HepG2 (cell line): ENCODE measurements around the gene GMCL2. TPM values are rescaled to one million over a fixed set of nuclear protein-coding genes. Genes with fewer than 3 reads are reported as not detected.

ENCODE experiments used
- ATAC-seq: fragments of 200-7000 bp; cut with Tn5 transposase; 3 replicates; pipeline ENCODE4 v1.9.1; 2020; ENCODE audit warnings: mild to moderate bottlenecking, moderate library complexity
- BruUV-seq: library from RNA; stranded (reverse); fragments of 400-500 nt; replicated peaks from 2 replicates; lab custom pipeline; 2021; lab: Mats Ljungman, UMichigan
- CTCF ChIA-PET: fragments of 300-600 bp; formaldehyde crosslinking; extraction: SDS; loops from one replicate; lab custom pipeline; 2021; ENCODE audit warnings: low total read pairs, inconsistent platforms, low intra/inter-chr PET ratio; lab: Yijun Ruan, JAX
- POLR2A ChIA-PET: fragments of 350-600 bp; sonication (Branson Sonifier 250); formaldehyde crosslinking; loops from one replicate; lab custom pipeline; 2020; ENCODE audit warnings: antibody characterized with exemption, inconsistent platforms; lab: Yijun Ruan, JAX
- DNase-seq: peaks from one replicate; pipeline ENCODE4 v3.0.0-alpha.2; 2015; ENCODE audit warnings: low spot score
- FAIRE-seq: peaks from 3 replicates; lab custom pipeline; 2011; peaks lifted over from hg19 to GRCh38; lab: Jason Lieb, UNC
- H2AFZ ChIP-seq: one replicate; pipeline ENCODE4 v1.6.1; 2011; ENCODE audit warnings: low read length, inconsistent platforms
- H3K27ac ChIP-seq: fragments of 300-600 bp; 3 replicates; pipeline ENCODE4 v1.8.0; 2011; ENCODE audit warnings: mixed run types, mild to moderate bottlenecking, mixed read lengths, low read length, inconsistent platforms; ENCODE audit not compliant: insufficient read depth; ENCODE audit errors: extremely low read length
- H3K27me3 ChIP-seq, 2 experiments: fragments of 200-600 bp in 1 of 2; 2 replicates in 1 of 2; 3 replicates in 1 of 2; pipeline versions ENCODE4 v1.6.0 to v1.8.0; 2011; ENCODE audit warnings: low read length in 2 of 2, mild to moderate bottlenecking in 2 of 2, moderate library complexity in 2 of 2, inconsistent platforms in 1 of 2; ENCODE audit not compliant: insufficient read depth in 2 of 2, control insufficient read depth in 1 of 2
- H3K36me3 ChIP-seq, 2 experiments: fragments of 200-600 bp in 1 of 2; replicated peaks in 1 of 2; 2 replicates in 1 of 2; 3 replicates in 1 of 2; pipeline versions ENCODE4 v1.5.1 to v1.8.0; 2011; ENCODE audit warnings: low read length in 2 of 2, inconsistent platforms in 1 of 2; ENCODE audit not compliant: insufficient read depth in 2 of 2, control insufficient read depth in 1 of 2
- H3K4me1 ChIP-seq: 2 replicates; pipeline ENCODE4 v1.5.1; 2012; ENCODE audit warnings: low read length, inconsistent platforms; ENCODE audit not compliant: insufficient read depth
- H3K4me2 ChIP-seq: 2 replicates; pipeline ENCODE4 v1.6.0; 2011; ENCODE audit warnings: low read depth, low read length, inconsistent platforms
- H3K4me3 ChIP-seq, 3 experiments: fragments of 200-600 bp in 1 of 3; sonication (generic), shearing (Covaris generic) in 1 of 3; replicated peaks in 1 of 3; 2 replicates each; pipeline ENCODE4 v1.5.1; 2011 to 2016; ENCODE audit warnings: low read length in 3 of 3, inconsistent platforms in 2 of 3, low read depth in 2 of 3, mild to moderate bottlenecking in 2 of 3, control low read depth in 1 of 3, mixed read lengths in 1 of 3; ENCODE audit not compliant: insufficient read depth in 1 of 3
- H3K79me2 ChIP-seq: one replicate; pipeline ENCODE4 v1.6.1; 2011; ENCODE audit warnings: low read length, inconsistent platforms; ENCODE audit not compliant: insufficient read depth
- H3K9ac ChIP-seq: 2 replicates; pipeline ENCODE4 v1.6.0; 2011; ENCODE audit warnings: mild to moderate bottlenecking, low read depth, low read length, inconsistent platforms; ENCODE audit not compliant: insufficient read depth
- H3K9me3 ChIP-seq: 2 replicates; pipeline ENCODE4 v1.5.1; 2012; ENCODE audit warnings: mild to moderate bottlenecking, low read length
- H4K20me1 ChIP-seq: 2 replicates; pipeline ENCODE4 v1.6.0; 2011; ENCODE audit warnings: inconsistent platforms, mild to moderate bottlenecking, low read length, moderate library complexity; ENCODE audit not compliant: insufficient read depth
- ZNF407 ChIP-seq: sonication (generic); formaldehyde crosslinking; IDR thresholded peaks from one replicate; pipeline ENCODE4 v1.5.1; 2020; ENCODE audit warnings: mild to moderate bottlenecking, missing genetic modification reagents; ENCODE audit errors: not compliant biosample characterization
- WGBS: methylation state at CpG from one replicate; pipeline ENCODE4 v1.1.6; 2017; ENCODE audit warnings: low lambda C conversion rate; 5-methylcytosine and 5-hydroxymethylcytosine counted together
- in situ Hi-C: cut with HindIII; loops from 2 replicates; pipeline ENCODE4 v1.10.0; 2017; ENCODE audit warnings: low pct_unique_long_range_greater_than_20kb; ENCODE audit not compliant: extremely low pct_ligation_motif_present
- intact Hi-C: fragments of 100-400 bp; cut with micrococcal nuclease; formaldehyde crosslinking; loops from one replicate; pipeline ENCODE4 v1.10.0; 2022; ENCODE audit not compliant: unreplicated experiment
- polyA plus RNA-seq, 8 experiments: library from polyadenylated mRNA; depleted of rRNA in 3 of 8; stranded (reverse) in 7 of 8; unstranded in 1 of 8; fragments of >200 nt; fragmentation: Illumina TruSeq in 4 of 8; extraction: Trizol in 4 of 8; gene quantifications; 2 replicates each; pipeline versions ENCODE4 v1.2.1 to v1.2.3, GENCODE V29; 2011 to 2016; ENCODE audit warnings: low read depth in 4 of 8, missing spikeins in 1 of 8, mixed read lengths in 1 of 8; ENCODE audit not compliant: insufficient read depth in 1 of 8
- total RNA-seq, 5 experiments: library from RNA; depleted of rRNA; stranded (reverse); fragments of >200 nt; fragmentation: Illumina TruSeq; extraction: Trizol; gene quantifications; 2 replicates each; pipeline ENCODE4 v1.2.3, GENCODE V29; 2016; ENCODE audit warnings: low read depth in 1 of 5
- TF ChIP-seq, protein P1 (sequence below): sonication (generic); formaldehyde crosslinking; IDR thresholded peaks from 2 replicates; pipeline ENCODE4 v1.5.0; 2020; ENCODE audit warnings: missing genetic modification reagents
- TF ChIP-seq, protein P2 (sequence below): sonication (generic); formaldehyde crosslinking; IDR thresholded peaks from 2 replicates; pipeline ENCODE4 v1.5.1; 2020; ENCODE audit warnings: mild to moderate bottlenecking, moderate library complexity, missing genetic modification reagents

Gene GMCL2
- total and polyA plus RNA-seq, 2 of the 13 experiments (the other 11 are each of a cell fraction or from before 2014, with no cell fraction given): 0.03 TPM; not detected in 1

- ChIA-PET POLR2A (no interaction called here), CTCF (no interaction called here)
- Histone ChIP-seq H3K27ac (no peak overlapping the region), H4K20me1 (no peaks in the 10 kb centered on the region)
- no peak for ATAC-seq
- TF ChIP-seq ZNF407: no peak
- TF ChIP-seq, protein P1, sequence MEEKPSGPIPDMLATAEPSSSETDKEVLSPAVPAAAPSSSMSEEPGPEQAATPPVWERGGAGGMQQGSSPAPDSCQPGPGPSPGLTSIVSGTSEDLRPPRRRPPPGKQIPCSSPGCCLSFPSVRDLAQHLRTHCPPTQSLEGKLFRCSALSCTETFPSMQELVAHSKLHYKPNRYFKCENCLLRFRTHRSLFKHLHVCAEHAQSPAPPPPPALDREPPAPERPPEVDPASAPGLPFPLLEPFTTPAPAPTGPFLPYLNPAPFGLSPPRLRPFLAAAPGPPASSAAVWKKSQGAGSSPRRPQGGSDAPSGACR: no peak
- TF ChIP-seq, protein P2, sequence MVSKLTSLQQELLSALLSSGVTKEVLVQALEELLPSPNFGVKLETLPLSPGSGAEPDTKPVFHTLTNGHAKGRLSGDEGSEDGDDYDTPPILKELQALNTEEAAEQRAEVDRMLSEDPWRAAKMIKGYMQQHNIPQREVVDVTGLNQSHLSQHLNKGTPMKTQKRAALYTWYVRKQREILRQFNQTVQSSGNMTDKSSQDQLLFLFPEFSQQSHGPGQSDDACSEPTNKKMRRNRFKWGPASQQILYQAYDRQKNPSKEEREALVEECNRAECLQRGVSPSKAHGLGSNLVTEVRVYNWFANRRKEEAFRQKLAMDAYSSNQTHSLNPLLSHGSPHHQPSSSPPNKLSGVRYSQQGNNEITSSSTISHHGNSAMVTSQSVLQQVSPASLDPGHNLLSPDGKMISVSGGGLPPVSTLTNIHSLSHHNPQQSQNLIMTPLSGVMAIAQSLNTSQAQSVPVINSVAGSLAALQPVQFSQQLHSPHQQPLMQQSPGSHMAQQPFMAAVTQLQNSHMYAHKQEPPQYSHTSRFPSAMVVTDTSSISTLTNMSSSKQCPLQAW (CRISPR knock-in tag): no peak
- TF ChIP-seq, all 625 proteins: peak for 0
- no peaks in the 10 kb centered on the region for H3K9me3 ChIP-seq
- H3K4me2 ChIP-seq: no peak overlapping the region
- no peaks in the 10 kb centered on the region for H3K27me3 ChIP-seq
- no peak for FAIRE-seq
- H3K9ac ChIP-seq: no peak overlapping the region
- intact Hi-C loops (no loop called here), in situ Hi-C loops (no loop called here)
- no peaks in the 10 kb centered on the region for H3K79me2 ChIP-seq
- no peaks in the 10 kb centered on the region for H3K36me3 ChIP-seq
- BruUV-seq: no TSS peak
- no peaks in the 10 kb centered on the region for H3K4me1 ChIP-seq
- H3K4me3 ChIP-seq: no peak overlapping the region
- no peak for DNase-seq
- no peak overlapping the region for H2AFZ ChIP-seq
- WGBS: 52% methylated on average over 6 of the region's 6 CpGs
Measured at GRCh38 chr5:178176791-178177190, 10.4 kb downstream of the GMCL2 start.
